GM19397 (cell line): ENCODE measurements around the gene NPIPA3.
"Not testable (repeated sequence)": the region's sequence is repeated elsewhere in the genome, so short reads cannot be mapped to it uniquely, and the experiment has no call there.

Experiments
- ATAC-seq: cut with Tn5 transposase; IDR thresholded peaks from one replicate; pipeline ENCODE4 v1.9.1; 2021; ENCODE audit warnings: mild to moderate bottlenecking, moderate library complexity; ENCODE audit not compliant: unreplicated experiment

The NPIPA3 gene

GRCh38 chr16:14742273-14743128 lies 39.3 kb downstream of the NPIPA3 start, which contains the start of gene NPIPA2:
Gene NPIPA2, plus strand, starts transcription at chr16:14742533. Its CDS starts 5,533 bp downstream, at chr16:14748066.
- peak; percentile 98 for ATAC-seq

GRCh38 chr16:14773654-14774053 lies 70.4 kb downstream of the NPIPA3 start:
- ATAC-seq: not testable (repeated sequence)

GRCh38 chr16:14775624-14776023 lies 72.4 kb downstream of the NPIPA3 start:
- ATAC-seq: not testable (repeated sequence)
